A172 (cell line): ENCODE data around the gene MIF4GD. TPM values are rescaled to one million over a fixed set of nuclear protein-coding genes. Genes with fewer than 3 reads are reported as not detected.
A peak's percentile ranks its signal among the peaks of the same experiment; 100 is the strongest.
"Not testable (repeated sequence)": the region's sequence is repeated elsewhere in the genome, so short reads cannot be mapped to it uniquely, and the experiment has no call there.

Experiments
- DNase-seq: peaks from one replicate; pipeline ENCODE4 v3.0.0-alpha.2; 2015; ENCODE audit warnings: low spot score
- total RNA-seq: library from RNA; depleted of rRNA; stranded (reverse); fragments of >200 nt; shearing (Covaris generic); gene quantifications from 2 replicates; pipeline ENCODE4 v1.2.3, GENCODE V29; 2014

Gene MIF4GD
- total RNA-seq, 1 experiment from 2014 or later: 43.5 TPM

DNA sequence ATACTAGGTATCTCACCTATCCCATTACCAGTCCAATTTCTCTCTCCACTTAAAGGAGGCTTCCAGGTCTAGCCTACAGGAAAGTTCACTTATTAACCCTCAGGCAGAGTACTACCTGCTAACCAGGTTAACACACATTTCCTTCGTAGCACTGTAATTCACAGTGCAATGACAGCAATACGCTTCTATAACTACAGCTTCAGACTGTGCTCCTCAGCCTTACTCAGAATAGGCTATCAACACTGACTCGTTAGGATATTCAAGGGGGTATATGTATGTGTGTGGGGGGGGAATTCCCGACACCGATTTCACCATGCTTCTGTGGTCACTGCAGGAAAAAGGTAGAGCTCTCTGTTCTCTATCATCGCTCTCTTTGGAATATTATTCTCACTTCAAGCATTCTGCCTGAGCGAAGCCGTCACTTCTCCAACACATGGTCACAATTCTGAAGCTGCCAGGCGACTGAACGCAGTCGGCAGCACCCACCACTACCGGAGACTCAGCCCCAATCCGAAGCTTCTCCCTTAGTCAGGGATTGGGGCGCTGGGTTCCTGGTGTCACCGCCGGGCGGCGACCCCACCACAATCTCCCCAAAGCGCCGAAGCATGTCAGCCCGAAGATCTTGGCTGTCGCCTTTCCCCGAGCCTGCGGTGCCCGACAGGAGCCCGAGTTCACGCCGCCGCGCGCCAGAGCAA lies 10.2 kb downstream of the MIF4GD start:
- DNase-seq: no peak

- DNase-seq: not testable (repeated sequence)
These were observed 13.8 kb downstream of the MIF4GD start for GRCh38 chr17:75257228-75257627.

DNA sequence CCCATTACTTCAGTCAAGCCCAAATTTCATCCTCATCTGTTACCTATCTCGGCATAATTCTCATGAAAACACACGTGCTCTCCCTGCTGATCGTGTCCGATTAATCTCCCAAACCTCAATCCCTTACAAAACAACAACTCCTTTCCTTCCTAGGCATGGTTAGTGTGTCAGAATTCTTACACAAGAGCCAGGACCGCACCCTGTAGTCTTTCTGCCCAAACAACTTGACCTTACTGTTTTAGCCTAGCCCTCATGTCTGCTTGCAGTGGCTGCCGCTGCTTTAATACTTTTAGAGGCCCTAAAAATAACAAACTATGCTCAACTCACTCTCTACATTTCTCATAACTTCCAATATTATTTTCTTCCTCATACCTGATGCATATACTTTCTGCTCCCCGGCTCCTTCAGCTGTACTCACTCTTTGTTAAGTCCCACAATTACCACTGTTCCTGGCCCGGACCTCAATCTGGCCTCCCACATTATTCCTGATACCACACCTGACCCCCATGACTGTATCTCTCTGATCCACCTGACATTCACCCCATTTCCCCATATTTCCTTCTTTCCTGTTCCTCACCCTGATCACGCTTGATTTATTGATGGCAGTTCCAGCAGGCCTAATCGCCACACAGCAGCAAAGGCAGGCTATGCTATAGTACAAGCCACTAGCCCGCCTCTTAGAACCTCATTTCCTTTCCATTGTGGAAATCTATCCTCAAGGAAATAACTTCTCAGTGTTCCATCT lies 14.9 kb downstream of the MIF4GD start:
- DNase-seq: not testable (repeated sequence)

- DNase-seq: no peak
These were observed 18.8 kb downstream of the MIF4GD start for GRCh38 chr17:75252039-75252816.

DNA sequence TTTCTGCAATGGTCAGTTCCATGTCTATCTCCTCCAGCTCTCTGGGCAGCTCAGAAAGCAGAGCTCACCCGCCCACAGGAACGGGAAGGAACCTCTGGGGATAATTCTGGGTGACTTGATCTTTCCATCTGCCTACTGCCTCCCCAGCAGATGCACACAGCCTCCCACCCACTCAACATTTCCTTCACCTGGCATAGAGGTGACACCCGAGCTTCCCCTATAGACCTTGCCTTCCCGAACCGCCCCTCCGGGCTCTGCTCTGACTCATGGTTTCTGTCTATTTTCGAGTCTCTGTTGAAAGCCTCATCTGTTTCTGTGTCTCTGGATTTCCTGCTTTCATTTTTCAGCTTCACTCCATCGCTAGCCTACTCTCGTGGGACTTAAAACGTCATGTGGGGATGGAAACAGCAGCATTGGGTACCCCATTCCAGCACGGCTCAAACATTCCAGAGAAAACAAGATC lies 21.0 kb downstream of the MIF4GD start:
- no peak for DNase-seq

GRCh38 chr17:75249564-75249963 lies 21.5 kb downstream of the MIF4GD start:
- DNase-seq: no peak

- DNase-seq: no peak
These were observed 24.6 kb downstream of the MIF4GD start for GRCh38 chr17:75246404-75246803.

DNA sequence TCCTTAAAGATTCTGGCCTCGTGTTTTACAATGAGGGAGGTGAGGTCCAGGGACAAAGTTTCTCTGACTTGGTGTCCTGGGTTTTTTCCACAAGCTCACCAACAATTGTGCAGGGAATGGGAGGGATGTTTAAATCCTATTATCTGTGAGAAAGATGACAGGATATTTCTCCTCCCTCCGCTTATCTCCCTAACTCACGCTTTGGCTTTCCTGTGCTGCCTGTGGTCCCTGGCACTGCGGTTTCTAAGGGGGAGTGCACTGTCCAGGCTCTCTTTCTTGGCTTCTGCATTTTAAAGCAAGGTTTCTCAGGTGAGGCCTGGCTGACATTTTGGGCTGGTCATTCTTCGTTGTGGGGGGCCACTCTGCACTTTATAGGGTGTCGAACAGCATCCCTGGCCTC lies 26.0 kb downstream of the MIF4GD start:
- no peak for DNase-seq

DNA sequence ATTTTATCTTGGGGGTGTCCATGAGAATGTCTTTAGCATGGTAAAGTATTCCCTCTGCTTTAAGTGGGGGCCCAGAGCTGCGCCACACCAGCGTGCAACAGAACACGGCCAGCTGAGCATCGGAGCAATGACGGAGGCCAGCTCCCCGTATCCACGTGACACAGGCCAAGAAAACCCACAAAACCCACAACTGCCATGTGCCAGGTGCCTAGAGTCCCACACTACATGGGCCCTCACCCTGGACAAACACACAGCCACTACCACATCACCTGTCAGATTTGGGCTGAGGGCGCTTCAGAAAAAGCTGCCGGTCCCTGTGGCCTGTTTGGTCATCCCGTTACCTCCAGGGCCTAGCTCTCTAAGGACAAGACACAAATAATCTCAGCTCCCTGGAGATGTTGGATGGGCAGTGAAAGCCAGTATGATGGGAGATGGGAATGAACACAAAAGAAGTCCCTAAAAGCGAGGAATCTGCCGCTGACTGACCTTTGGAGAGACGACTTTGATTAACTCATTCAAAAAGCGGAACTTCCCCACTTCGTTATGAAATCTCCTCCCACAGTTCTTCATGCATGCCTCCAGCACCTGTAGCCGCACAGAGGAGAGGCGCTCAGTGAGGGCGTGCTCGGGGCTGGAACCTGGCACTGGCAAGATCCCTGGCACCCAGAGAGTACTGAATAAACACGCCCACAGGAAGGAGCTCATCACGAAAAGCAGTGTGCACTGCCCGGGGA lies 26.7 kb downstream of the MIF4GD start:
- DNase-seq: no peak

DNA sequence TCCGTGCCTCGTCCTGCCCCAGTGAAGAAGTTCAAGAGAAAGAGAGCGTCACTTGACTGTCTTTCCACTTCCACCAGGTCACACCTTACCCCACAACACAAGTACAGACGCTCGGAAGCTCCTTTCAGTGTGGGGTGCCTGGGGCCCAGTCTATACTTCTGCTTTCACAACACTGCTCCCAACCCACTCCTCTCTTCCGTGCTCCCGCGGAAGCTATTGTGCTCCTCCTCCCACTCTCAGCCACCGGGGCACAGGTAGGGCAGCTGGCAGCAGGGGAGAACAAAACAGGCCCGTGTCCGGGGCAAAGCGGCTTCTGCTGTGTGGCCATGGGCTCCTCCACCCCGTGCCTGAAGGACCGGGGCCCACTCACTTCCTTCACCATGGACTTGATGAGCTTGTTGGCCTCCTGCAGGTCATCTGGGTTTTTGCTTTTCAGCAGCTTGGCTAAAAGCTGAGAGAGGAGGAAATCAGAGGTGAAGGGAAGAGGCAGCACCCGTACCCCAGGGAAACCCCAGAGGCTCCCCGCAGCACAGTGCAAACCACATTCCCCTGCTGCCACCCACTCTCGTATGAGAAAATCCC lies 28.5 kb downstream of the MIF4GD start:
- DNase-seq: no peak

DNA sequence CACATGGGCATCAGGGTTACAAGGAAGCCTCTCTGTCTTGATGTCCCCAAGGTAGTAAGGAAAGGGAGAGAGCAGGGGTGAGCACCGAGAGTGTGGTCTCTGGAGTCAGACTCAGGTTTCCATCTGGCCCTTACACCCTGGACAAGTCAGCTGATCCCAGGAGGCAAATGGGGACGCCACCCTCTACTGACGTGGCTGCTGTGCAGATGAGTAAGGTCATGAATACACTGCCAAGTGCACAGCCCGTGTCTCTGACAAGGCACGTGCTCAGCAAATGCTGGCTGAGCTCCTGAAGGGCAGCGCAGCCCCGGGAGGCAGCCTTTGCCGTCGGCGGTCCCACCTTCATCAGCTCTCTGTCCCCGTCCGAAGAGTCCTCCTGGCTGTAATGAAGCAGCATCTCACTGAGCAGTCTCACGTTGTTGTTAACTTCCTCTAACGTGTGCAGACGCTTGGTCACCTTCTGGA lies 29.0 kb downstream of the MIF4GD start:
- peak; percentile 33 for DNase-seq

DNA sequence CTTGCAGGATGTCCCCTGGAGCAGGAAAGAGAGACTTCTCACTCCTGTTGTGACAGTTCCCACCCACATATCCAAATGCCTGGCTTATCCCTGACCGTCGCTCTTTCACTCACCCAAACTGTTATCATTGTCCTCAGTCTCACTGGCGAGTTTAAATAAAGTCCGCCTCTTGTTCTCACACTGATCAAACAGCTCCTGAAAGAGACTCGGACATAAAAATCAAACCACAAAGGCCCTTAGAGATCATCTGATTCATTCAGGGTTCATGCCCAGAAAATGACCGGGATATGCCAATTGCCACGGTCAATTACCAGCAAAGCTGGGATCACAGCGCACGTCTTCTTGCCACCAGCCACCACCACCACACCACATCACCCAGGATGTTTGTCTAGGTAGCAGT lies 29.5 kb downstream of the MIF4GD start:
- DNase-seq: no peak

DNA sequence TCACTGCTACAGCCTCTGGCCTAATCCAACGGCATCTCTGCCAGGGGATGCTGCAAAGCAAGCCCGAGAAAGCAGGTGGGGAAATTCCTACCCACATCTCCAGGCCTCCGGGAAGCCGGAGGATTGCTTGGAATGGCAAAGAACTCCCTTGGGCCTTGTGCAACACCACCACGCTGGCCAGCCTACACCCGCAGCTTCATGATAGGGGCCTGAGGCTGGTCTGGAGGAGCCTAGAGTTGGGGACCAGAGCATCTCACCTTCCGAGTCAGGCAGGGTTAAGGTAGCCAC lies 29.9 kb downstream of the MIF4GD start:
- DNase-seq: no peak

DNA sequence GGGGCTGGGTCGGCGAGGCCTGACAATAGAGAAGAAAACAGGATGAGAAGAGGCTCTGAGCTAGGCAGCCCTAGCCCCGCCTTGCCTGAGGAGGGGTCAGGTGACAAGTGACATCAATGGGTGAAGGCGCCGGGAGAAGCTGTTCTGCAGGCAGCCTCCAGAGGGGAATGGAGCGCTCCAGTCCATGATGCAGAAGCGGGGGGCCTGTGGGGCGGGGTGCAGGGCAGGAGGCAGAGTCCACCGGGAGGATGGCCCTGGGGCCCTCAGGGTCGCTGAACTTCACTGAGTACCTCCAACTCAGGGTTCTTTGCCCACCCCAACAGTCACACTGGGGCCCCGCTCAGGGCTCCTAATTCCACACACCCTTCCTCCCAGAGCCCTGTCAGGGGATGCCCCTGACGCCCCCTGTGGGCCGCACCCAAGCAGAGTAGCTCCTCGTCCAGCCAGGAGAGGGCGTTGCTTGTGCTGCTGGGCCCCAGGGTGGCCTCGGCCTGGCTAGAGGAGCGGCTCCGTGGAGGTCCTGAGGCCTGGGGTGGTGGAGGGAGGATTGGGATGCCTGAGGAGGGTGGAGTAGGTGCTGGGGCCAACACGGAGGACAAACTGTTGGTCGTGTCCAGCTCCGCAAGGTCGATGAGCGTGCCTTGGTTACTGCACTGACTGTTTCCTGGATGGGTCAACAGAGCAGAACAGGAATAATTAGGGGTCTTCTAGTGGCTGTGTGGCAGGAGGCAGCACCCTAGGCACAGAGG lies 30.5 kb downstream of the MIF4GD start:
- DNase-seq: peak; percentile 68

- no peak for DNase-seq
These were observed 31.1 kb downstream of the MIF4GD start for GRCh38 chr17:75239778-75240393.

DNA sequence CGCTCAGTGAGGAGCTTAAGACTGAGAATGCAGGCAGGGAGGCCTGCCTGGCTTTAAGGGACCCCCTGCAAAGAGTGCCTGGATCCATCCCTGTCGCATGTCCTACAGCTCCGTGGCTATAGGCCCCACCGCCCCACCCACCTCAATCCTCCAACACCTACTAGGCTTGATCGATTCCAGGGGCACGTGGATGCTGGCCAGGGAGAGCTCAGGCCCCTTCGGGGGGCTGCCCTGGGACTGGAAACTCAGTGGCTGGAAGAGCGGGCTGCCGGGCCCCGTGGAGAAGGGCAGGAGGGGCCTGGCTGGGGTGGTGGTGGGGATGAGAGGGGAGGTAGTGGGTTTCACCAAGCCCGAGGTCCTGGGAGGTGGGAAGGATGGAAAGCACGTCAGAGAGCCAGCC lies 31.8 kb downstream of the MIF4GD start:
- no peak for DNase-seq

DNA sequence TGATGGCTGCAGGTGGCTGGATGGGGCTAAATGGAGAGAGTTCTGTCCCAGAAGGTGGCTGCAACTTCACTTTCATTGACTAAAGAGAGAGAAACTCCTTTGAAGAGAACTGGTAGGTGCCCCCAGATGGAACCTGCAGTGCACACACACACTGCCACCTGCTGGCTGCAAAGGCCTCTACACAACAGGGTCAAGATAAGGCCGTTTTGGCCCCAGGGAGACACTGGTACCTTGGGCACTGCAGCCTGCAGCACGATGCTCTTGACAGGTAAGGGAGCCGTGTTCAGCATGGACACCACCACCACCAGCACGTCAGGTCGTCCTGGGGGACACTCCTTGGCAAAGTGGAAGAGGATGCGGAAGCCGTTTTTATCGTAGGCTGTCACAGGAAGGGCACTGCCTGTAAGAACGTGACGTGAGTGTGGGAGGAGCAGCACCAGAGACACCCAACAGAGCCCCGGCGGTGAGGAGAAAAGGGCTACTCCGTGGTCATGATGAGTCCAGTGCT lies 32.3 kb downstream of the MIF4GD start:
- DNase-seq: peak; percentile 72

DNA sequence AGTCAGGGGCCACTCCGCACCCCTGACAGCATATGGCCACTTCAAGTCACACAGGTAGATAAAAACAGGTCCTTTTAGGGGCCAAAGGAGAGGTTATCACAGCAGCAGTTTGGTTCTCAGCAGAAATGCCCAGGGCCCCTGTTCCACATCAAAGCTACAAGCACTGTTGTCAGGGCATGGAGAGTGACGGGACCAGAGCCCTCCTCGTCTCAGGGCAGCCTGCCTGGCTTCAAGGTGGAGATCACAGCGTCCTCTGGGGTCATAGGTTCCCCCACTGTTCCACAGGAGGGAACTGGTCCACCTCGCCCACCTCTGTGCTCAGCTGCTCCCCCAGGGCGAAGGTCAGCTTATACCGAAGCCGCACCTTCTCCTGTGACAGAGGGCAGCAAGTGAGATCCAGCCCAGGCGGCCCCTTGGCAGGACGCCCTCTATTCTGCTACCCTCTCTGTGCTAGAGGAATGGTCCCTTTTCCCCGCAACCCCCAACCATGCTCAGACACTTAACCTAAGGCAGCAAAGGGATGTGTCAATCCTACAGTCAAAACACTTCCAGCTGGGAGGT lies 32.9 kb downstream of the MIF4GD start:
- DNase-seq: no peak

- no peak for DNase-seq
These were observed 33.7 kb downstream of the MIF4GD start for GRCh38 chr17:75237100-75238014.
